Right lobe of liver (tissue), 6 donors: ENCODE data around the gene POLN. TPM values are rescaled to one million over a fixed set of nuclear protein-coding genes. Genes with fewer than 3 reads are reported as not detected.

ENCODE experiments used
- ATAC-seq, 4 donors: fragments of 200-7000 bp; cut with Tn5 transposase; one replicate each; pipeline ENCODE4 v1.9.1; 2020; ENCODE audit warnings: mild to moderate bottlenecking in 4 of 4, moderate library complexity in 4 of 4
- DNase-seq, 3 donors: peaks; one replicate each; pipeline ENCODE4 v3.0.0-alpha.2; 2020
- H3K27ac ChIP-seq, 3 donors: fragments of 200-600 bp; one replicate each; pipeline ENCODE4 v1.8.0; 2022
- H3K27me3 ChIP-seq, 2 donors: fragments of 200-600 bp; one replicate each; pipeline ENCODE4 v1.8.0; 2022
- H3K36me3 ChIP-seq, 4 donors: fragments of 200-600 bp; sonication (generic) in 1 of 4; one replicate each; pipeline versions ENCODE4 v1.5.1 to v1.8.0; 2017 to 2022; ENCODE audit warnings: control low read depth in 1 of 4
- H3K4me1 ChIP-seq, 4 donors: fragments of 200-600 bp; sonication (generic) in 1 of 4; one replicate each; pipeline versions ENCODE4 v1.5.1 to v1.8.0; 2017 to 2022; ENCODE audit warnings: control low read depth in 1 of 4
- H3K4me3 ChIP-seq, 3 donors: fragments of 200-600 bp; one replicate each; pipeline ENCODE4 v1.8.0; 2022
- H3K9me3 ChIP-seq, 4 donors: fragments of 200-600 bp; sonication (generic) in 1 of 4; one replicate each; pipeline versions ENCODE4 v1.5.1 to v1.8.0; 2017 to 2022; ENCODE audit warnings: control low read depth in 1 of 4
- CTCF ChIP-seq, 4 donors: fragments of 200-600 bp in 3 of 4; fragments of 450-650 bp in 1 of 4; IDR thresholded peaks; one replicate each; pipeline versions ENCODE4 v1.5.1 to v1.8.0; 2016 to 2022; ENCODE audit warnings: antibody characterized with exemption in 4 of 4, mild to moderate bottlenecking in 2 of 4
- POLR2A ChIP-seq: fragments of 450-650 bp; IDR thresholded peaks from one replicate; pipeline ENCODE4 v1.6.1; 2017; ENCODE audit warnings: antibody characterized with exemption, mild to moderate bottlenecking
- WGBS: methylation state at CpG from one replicate; pipeline ENCODE4 v1.1.6; 2018; ENCODE audit warnings: low coverage, low lambda C conversion rate; ENCODE audit not compliant: insufficient coverage; ENCODE audit errors: missing lambda C conversion rate; 5-methylcytosine and 5-hydroxymethylcytosine counted together
- intact Hi-C, 2 donors: fragments of 100-400 bp; cut with DNase I; formaldehyde crosslinking; loops; one replicate each; pipeline versions ENCODE4 v1.11.2 to v1.14.1; 2022
- total RNA-seq, 6 experiments: library from RNA; depleted of rRNA in 2 of 6; stranded (reverse); fragments of >200 nt in 2 of 6; fragmentation: NEBNext Ultra II Directional in 3 of 6; extraction: Animal tissue kit (Norgen Biotek cat#: 25700) in 3 of 6; gene quantifications; one replicate each; pipeline versions ENCODE4 v1.1.0 to v1.2.4, GENCODE V29; 2016 to 2023
- donor health status: DM: no; HTN: yes; CAD: no.
- donor health status: DM: no; HTN: no; CAD: no.
- donor health status: DM: no; HTN: no; CAD: no.
- donor health status: DM: no; HTN: yes; CAD: no.
- donor health status: DM: no; HTN: yes; CAD: no.

POLN gene
- total RNA-seq, 6 experiments from 2014 or later = 0.87 to 2.5 (median 1.4) TPM

- intact Hi-C loops = no loop called here
- WGBS = no CpG with 5 or more reads among the region's 8 CpGs
- DNase-seq (peak; percentile 20 to 53 (median 47)), ATAC-seq (peak; percentile 9 to 37 (median 21))
- H3K9me3 ChIP-seq = no peaks in the 10 kb centered on the region
- peaks cover 0 to 15% (median 0%) of the 10 kb centered on the region in 4 donors for H3K36me3 ChIP-seq
- H3K27me3 ChIP-seq = no peaks in the 10 kb centered on the region
- TF ChIP-seq POLR2A (no peak), CTCF (IDR thresholded peaks at IDR 0.05) (no peak)
- H3K27ac ChIP-seq = peak overlapping the region in 2 of 3 donors; percentile 47 to 57
- peaks cover 0 to 26% (median 3%) of the 10 kb centered on the region in 4 donors for H3K4me1 ChIP-seq
- H3K4me3 ChIP-seq = no peak overlapping the region
Measured at GRCh38 chr4:2256156-2256731, 14.3 kb upstream of the POLN start.

- no peaks in the 10 kb centered on the region for H3K27me3 ChIP-seq
- ATAC-seq (no peak), DNase-seq (peak; percentile 25 to 51 (median 47))
- peaks cover 0 to 16% (median under 1%) of the 10 kb centered on the region in 4 donors for H3K36me3 ChIP-seq
- H3K9me3 ChIP-seq = no peaks in the 10 kb centered on the region
- TF ChIP-seq CTCF (IDR thresholded peaks at IDR 0.05) (no peak), POLR2A (no peak)
- H3K4me3 ChIP-seq = no peak overlapping the region
- H3K4me1 ChIP-seq = peaks cover 0 to 23% (median 3%) of the 10 kb centered on the region in 4 donors
- 40% methylated on average over 1 of the region's 18 CpGs for WGBS
- H3K27ac ChIP-seq = peak overlapping the region in 1 of 3 donors; percentile 57
- intact Hi-C loops = no loop called here
Measured at GRCh38 chr4:2255501-2256155, 13.7 kb upstream of the POLN start.

GRCh38 chr4:2254665-2255500 is 13.0 kb upstream of the POLN start:
- TF ChIP-seq POLR2A (no peak), CTCF (IDR thresholded peaks at IDR 0.05) (no peak)
- intact Hi-C loops = no loop called here
- DNase-seq = peak in 1 of 3 donors; percentile 43

GRCh38 chr4:2253160-2254084 is 11.5 kb upstream of the POLN start:
- TF ChIP-seq CTCF (IDR thresholded peaks at IDR 0.05) = no peak
- no peak for TF ChIP-seq POLR2A
- H3K27ac ChIP-seq = no peak overlapping the region
- H3K36me3 ChIP-seq = peaks cover 0 to 29% (median 6%) of the 10 kb centered on the region in 4 donors
- no peaks in the 10 kb centered on the region for H3K9me3 ChIP-seq
- H3K4me1 ChIP-seq = peaks cover 0 to 16% (median 0%) of the 10 kb centered on the region in 4 donors
- no peak overlapping the region for H3K4me3 ChIP-seq
- ATAC-seq (no peak), DNase-seq (peak in 2 of 3 donors; percentile 18 to 44)
- no peaks in the 10 kb centered on the region for H3K27me3 ChIP-seq
- WGBS = 79% methylated on average over 15 of the region's 32 CpGs
- intact Hi-C loops = no loop called here

More at GRCh38 chr4:2254665-2255500, 13.0 kb upstream of the POLN start:
- Histone ChIP-seq H3K27ac (no peak overlapping the region), H3K27me3 (no peaks in the 10 kb centered on the region), H3K4me3 (no peak overlapping the region), H3K9me3 (no peaks in the 10 kb centered on the region), H3K4me1 (peaks cover 0 to 16% (median under 1%) of the 10 kb centered on the region in 4 donors), H3K36me3 (peaks cover 0 to 22% (median 4%) of the 10 kb centered on the region in 4 donors)
- WGBS = 76% methylated on average over 18 of the region's 32 CpGs
- ATAC-seq = no peak
